CD4-positive, alpha-beta T cell treated with Interleukin-2 at 100 ng/mL for 4 hours (primary cell): ENCODE data around the gene KRTAP2-4.
"Not testable (repeated sequence)": the region's sequence is repeated elsewhere in the genome, so short reads cannot be mapped to it uniquely, and the experiment has no call there.

Source experiments
- DNase-seq: peaks from one replicate; pipeline ENCODE4 v3.0.0-alpha.2; 2020; ENCODE audit warnings: low spot score

KRTAP2-4 gene

DNA sequence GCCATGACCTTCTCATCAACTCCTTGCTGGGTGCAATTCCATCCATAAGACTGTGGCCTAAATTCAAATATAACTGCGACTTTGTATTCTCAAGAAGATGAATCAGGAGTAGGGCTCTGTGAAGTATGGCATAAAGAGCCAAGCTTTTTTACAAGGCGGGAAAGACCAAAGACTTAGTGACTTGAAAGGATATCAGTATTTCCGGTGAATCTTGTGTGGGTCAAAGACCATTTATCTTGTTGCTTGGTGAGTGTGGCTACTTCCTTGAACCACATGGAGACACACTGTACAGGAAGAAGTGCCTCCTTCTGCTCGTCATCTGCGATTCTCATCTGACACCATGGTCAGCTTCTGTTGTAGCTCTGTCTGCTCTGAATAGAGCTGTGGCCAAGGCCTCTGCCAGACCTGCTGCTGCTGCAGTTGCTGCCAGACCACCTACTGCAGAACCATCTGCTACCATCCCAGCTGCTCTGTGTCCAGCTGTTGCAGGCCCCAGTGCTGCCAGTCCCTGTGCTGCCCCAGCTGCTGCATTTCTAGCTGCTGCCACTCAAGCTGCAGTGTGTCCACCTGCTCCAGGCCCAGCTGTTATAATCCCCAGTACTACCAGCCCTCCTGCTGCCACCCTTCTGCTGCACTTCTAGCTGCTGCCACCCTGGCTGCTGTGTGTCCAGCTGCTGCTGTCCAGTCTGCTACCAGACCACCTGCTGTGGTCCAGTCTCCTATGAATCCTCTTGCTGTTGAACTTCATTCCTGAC is 6.1 kb upstream of the KRTAP2-4 start:
- no peak for DNase-seq

DNA sequence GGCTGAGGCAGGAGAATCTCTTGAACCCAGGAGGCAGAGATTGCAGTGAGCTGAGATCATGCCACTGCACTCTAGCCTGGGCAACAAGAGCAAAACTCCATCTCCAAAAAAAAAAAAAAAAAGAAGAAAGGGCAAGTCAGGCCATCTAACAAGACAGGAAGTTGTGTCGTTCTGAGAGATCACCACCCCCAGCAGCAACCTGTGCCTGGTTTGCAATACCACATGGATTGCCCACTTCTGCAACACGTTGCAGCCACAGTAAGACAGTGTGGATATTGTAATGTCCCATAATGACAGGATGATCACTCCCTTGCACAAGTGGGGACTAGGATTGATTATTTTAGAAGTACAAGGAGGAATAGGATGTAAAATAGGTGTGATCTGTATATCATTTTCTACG is 3.4 kb upstream of the KRTAP2-4 start:
- DNase-seq = no peak

DNA sequence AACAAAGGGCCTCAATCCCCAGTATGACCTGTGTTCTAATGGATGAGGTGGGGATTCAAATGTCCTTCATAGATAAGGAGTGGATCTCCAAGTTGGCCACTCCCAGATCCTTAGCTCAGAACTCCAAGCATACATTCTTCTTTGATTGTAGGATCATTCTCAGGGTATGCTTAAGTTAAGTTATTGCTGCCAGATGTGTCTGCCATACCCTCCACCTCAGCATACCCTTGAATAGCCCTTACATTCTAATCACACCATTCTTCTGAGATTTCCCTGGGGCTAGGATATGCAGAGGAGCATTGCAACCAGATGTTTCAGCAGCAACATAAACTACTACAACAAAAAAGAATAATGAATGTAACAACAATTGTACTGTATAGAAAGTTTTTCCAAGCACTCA is 1.6 kb upstream of the KRTAP2-4 start:
- no peak for DNase-seq

DNA sequence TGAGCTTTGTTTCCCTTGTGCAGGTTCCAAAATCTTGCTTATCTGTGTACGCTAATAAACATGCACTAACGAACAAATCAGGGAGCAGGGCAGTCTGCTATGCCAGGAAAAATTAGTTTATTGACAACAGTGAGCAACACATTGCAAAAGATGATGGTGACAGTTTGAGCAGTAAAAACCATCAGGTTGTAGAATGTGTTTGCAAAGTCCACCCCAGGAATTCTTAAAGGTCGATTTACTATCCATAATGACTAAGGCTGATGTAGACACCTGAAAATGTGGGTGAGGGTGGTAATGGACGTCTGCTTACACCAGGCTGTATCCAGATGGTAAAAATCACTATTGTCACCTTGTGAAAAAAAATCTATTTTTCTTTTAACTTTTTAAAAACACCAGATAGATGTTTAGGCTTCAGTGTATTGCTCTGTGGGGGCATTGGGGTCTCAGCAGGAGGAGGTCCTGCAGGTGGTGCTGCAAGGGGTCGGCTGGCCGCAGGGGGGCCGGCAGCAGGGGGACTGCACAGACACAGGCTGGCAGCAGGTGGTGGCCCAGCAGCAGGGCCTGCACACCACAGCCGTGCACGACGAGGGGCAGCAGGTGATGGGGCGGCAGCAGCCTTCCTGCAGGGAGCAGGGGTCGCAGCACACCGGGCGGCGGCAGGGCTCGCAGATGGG is 526 bp downstream of the KRTAP2-4 start:
- DNase-seq = not testable (repeated sequence)

DNA sequence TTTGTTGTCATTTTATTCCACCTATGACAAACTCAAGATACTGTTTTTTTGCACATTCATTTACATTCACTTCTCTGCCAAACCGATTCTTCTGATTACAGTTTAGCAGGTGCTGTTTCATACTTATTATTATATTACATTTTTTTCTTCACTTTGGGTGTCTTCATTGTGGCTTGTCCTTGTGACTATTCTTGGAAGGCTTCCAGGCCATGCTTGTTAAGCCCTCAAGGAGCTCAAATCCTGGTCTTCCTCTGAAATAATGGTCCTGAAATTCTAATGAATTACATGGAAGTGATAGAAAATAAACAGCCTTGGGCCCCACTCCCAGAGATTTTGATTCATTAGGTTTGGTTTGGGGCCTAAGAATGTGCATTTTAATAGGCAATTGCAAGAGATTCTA is 1.4 kb downstream of the KRTAP2-4 start:
- DNase-seq = no peak

DNA sequence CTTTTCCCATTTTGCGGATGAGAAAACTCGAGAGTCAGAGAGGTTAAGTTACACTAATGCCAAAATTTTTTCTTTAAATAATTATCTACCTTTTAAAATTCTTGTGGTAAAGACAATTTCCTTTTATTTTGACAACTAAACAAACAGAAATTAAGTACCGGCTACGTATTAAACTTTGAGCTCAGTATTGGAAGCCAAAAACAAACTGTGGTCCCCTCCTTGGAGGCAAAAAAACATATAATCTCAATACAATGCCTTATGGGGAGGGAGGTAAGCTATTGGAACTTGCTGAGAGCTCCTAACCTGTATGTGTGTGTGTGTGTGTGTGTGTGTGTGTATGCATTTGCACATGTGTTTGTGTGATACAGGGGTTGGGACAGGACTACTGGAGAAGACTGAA is 2.2 kb downstream of the KRTAP2-4 start:
- no peak for DNase-seq

DNA sequence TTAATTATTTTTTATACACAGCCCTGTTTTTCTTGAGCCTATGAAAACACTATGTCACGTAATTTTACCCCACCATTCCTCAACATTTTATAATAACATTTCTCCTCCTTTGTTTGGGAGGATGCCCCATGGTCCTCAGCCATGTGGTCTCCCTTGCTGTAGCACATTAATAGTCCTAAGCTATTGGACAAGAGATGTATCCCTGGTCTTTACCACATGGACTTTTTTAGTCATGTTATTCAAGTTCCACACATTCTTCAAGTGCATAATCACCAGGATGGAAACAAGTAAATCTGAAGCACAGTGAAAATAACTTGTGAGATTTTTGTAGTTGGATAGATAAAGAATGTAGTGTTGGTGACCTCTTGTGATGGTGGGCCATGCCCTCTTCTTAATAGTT is 3.7 kb downstream of the KRTAP2-4 start:
- DNase-seq = no peak

DNA sequence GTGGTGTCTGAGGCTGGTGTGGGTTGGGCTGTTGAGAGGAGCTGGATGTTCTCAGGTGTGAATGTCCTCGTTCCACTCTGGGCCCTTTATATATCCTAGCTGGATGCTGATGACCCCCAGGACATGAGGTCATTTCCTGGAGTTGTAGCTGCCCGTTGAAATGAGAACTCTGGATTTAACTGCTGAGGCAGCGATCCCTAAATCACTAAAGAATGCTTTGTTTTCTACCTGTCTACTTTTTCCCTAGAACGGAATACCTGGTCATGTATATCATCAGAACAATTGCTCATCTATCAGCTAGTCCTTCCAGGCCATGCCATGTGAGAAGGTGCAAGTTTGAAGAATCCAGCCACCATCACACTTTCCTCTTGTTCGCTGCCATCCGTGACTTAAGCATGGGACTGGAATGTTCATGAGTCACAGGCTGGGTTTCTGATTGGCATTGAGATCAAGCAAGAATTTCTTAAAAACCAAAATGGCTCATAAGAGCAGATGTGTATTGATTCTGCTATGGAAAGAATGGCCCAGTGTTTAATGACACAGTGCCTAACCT is 5.6 kb downstream of the KRTAP2-4 start, which contains the start of gene KRTAP2-3:
TSS of gene KRTAP2-3 (minus strand) at position 63 of the 553 bp plus-strand sequence. CDS start 64 bp downstream, outside the sequence.
- no peak for DNase-seq

DNA sequence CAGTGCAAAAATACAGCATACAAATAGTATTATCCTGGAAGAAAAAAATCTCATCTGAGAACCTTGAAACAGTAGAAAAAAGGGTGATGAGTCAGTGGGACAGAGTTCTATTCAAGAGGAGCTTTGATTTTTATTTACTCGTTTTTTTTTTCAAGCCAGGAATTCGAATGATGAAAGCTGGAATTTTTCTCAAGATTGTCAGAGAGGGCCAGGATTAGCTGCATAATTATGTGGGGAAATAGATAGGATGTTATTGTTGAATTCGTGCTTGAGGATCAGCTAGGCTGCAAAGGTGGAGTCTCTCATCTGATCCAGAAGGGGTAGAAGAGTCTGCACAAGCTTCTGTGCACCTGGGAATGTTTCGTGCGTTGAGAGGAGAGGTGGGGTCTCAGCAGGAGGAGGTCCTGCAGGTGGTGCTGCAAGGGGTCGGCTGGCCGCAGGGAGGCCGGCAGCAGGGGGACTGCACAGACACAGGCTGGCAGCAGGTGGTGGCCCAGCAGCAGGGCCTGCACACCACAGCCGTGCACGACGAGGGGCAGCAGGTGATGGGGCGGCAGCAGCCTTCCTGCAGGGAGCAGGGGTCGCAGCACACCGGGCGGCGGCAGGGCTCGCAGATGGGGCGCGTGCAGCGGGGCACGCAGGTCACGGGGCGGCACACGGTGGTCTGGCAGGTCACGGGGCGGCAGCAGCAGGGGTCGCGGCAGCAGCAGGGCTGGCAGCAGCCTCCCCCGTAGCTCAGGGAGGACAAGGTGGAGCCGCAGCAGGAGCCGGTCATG is 6.2 kb downstream of the KRTAP2-4 start:
- not testable (repeated sequence) for DNase-seq

DNA sequence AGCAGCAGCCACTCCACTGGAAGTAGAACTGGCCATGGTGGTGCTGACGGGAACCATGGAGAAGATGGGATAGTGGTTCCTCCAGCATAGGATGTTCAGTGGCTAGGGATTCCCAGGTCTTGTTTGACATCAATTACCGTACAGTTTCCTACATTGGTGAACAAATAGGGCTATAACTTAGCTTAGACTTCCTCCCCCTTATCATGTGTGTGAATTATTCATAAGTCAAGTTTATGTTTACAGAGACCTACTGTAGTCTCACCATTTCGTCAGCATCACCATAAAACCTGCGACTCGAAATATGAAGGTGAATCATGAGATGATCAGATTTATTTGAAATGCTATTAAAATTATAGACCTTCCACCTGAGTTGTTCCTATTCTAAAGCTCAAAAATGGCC is 6.9 kb downstream of the KRTAP2-4 start:
- no peak for DNase-seq

DNA sequence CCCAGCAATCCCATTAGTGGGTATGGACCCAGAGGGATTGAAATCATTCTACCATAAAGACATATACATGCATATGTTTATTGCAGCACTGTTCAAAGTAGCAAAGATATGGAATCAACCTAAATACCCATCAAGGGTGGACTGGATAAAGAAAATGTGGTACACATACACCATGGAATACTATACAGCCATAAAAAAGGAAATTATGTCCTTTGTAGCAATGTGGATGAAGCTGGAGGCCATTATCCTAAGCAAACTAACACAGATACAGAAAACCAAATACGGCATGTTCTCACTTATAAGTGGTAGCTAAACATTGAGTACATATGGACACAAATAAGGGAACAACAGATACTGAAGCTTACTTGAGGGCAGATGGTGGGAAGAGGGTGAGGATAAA is 8.1 kb downstream of the KRTAP2-4 start:
- no peak for DNase-seq

DNA sequence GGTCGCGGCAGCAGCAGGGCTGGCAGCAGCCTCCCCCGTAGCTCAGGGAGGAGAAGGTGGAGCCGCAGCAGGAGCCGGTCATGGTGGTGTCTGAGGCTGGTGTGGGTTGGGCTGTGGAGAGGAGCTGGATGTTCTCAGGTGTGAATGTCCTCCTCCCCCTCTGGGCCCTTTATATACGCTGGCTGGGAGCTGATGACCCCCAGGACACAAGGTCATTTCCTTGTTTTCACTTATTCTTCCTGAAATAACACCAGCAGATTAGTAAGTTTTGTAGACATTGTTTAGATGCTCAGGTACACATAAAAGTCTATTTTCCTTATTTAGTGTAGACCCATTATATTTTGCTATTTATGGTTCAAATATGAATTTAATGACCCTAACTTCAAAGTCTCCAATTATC is 10.5 kb downstream of the KRTAP2-4 start, which contains the start of gene KRTAP2-2:
TSS of gene KRTAP2-2 (minus strand) at position 101 of the 400 bp plus-strand sequence. CDS start at position 82, 19 bp downstream.
- not testable (repeated sequence) for DNase-seq

DNA sequence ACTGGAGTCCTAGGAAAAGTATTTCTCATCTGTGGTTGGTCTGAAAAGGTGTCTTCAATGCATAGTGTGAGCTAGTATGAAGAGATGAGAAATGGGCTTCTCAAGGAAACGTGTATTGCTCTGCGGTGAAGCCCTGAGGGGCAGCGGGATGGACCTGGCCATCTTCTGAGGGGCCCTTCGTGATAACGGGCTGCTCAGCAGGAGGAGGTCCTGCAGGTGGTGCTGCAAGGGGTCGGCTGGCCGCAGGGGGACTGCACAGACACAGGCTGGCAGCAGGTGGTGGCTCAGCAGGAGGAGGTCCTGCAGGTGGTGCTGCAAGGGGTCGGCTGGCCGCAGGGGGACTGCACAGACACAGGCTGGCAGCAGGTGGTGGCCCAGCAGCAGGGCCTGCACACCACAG is 11.1 kb downstream of the KRTAP2-4 start:
- not testable (repeated sequence) for DNase-seq

DNA sequence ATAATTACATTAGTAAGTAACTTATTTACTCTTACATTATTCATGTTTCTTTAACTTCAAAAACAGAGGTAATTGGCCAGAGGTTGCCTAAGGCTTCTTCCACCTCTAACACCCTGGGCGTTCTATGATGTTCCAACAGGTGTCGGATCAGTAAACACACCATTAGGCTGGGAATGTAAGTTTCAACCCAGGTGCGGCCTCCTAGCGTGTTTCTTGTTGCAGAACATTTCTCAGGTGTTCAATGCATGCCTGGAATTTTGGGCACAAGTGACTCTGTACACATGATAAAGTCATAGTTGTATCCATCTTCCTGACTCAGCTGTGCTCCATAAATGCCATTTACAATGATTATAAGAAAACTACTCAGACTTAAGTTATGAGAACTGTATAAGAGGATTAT is 11.7 kb downstream of the KRTAP2-4 start:
- DNase-seq = no peak

DNA sequence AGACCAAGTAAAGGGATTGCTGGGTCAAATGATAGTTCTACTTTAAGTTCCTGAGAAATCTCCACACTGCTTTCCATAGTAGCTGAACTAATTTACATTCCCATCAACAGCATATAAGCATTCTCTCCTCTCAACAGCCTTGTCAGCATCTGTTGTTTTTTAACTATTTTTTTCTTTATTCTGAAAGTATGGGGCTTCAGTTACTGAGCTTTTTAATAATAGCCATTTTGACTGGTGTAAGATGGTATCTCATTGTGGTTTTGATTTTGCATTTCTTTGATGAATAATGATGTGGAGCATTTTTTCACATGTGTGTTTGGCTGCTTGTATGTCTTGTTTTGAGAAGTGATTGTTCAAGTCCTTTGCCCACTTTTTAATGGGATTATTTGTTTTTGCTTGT is 13.1 kb downstream of the KRTAP2-4 start:
- no peak for DNase-seq

DNA sequence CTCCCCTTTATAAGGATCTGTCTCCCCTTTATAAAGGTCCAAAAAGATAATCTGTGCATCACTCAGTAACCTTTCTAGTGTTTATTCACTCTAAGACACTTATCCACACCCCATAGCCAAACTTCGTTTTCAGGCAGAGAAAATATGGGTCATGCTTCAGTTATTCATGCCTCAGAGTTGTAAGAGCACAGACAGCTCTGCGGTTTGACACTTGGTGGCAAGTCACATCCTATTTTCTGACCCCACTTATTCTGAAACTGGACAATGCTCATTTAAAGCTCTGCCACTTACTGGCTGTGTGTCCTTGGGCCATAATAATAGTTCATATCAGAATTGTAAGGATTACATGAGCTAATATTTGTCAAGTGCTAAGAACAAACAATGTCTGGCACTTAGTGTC is 16.6 kb downstream of the KRTAP2-4 start:
- DNase-seq = no peak

DNA sequence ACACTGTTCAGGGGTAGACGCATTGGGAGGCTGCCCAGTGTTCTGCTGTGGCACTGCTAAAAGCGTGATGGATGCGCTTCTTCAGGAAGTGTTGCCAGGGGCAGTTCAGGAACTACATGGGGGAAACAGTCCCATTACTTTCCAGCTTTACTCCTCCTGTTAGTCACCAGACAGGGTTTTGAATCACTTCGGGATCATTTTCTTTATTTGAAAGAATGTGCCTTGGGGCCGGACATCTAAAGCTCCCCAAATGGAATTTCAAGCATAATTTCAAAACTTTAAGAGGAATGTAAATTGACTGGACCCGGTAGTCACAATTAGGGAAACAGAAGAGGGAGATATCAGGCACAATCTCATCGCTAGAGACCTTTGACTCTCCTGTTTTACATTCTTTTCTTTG is 17.2 kb downstream of the KRTAP2-4 start:
- no peak for DNase-seq

DNA sequence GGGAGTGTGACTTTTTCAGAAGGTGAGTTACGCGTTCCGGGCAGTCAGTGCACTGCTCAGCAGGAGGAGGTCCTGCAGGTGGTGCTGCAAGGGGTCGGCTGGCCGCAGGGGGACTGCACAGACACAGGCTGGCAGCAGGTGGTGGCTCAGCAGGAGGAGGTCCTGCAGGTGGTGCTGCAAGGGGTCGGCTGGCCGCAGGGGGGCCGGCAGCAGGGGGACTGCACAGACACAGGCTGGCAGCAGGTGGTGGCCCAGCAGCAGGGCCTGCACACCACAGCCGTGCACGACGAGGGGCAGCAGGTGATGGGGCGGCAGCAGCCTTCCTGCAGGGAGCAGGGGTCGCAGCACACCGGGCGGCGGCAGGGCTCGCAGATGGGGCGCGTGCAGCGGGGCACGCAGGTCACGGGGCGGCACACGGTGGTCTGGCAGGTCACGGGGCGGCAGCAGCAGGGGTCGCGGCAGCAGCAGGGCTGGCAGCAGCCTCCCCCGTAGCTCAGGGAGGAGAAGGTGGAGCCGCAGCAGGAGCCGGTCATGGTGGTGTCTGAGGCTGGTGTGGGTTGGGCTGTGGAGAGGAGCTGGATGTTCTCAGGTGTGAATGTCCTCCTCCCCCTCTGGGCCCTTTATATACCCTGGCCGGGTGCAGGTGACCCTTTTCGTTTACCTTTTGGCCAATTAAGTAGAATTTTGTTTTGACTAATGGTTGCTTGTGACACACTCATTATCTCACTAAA is 18.8 kb downstream of the KRTAP2-4 start, which contains the start of gene KRTAP2-1:
TSS of gene KRTAP2-1 (minus strand) at position 582 of the 731 bp plus-strand sequence. CDS start at position 533, 49 bp downstream.
- not testable (repeated sequence) for DNase-seq

DNA sequence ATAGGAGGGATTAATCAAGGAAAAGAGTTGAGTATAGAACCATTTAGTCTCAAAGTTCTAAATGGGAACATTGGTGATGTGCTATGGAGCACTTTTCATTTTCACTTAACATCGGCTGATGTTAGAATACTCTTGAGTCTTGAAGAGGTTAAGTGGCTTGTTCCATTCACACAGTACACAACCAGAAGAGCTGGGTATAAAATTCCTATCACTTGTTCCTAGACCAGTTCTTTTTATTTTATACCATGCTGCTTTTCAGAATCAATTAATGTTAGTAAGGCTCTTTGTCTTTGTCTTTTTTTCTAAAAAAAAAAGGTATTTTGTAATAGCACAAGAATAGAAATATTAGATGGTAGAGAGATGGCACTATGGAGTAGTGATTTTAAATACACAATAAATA is 22.7 kb downstream of the KRTAP2-4 start:
- no peak for DNase-seq

DNA sequence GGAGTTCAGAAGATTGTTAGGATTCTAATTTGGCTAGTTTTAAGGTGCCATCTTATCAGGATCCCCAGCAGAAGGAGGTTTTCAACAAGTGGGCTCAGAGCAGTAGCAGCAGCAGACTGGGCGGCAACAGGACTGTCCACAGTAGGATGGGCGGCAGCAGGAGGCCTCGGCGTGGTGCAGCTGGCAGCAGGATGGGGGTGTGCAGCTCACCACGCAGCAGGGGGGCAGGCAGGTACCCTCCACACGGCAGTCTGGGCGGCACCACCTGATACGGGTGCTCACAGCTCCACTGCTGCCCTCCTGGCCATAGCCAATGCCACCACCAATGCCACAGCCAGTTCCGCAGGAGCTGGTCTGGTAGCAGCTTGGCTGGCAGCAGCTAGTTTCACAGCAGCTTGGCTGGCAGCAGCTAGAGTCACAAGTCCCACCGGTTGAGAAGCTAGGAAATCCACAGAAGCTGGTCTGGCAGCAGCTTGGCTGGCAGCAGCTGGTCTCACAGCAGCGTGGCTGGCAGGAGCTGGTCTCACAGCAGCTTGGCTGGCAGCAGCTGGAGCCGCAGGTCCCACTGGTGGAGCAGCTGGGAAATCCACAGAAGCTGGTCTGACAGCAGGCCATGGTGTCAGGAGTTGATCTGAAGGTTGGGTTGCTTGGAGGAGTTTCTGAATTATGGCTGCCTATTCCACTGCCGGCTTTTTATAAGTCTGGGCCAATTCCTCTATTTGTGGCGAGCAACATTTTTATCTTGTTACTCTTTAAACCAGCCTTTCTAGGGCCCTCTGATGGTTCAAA is 24.7 kb downstream of the KRTAP2-4 start, which contains the start of gene KRTAP1-1:
TSS of gene KRTAP1-1 (minus strand) at position 668 of the 789 bp plus-strand sequence. CDS start at position 615, 53 bp downstream.
- not testable (repeated sequence) for DNase-seq
